GM18499 (cell line): ENCODE data around the gene MTA3.
"Not testable (repeated sequence)": the region's sequence is repeated elsewhere in the genome, so short reads cannot be mapped to it uniquely, and the experiment has no call there.

ENCODE experiments used
- ATAC-seq: cut with Tn5 transposase; IDR thresholded peaks from one replicate; pipeline ENCODE4 v1.9.1; 2021; ENCODE audit warnings: moderate number of reproducible peaks; ENCODE audit not compliant: insufficient read depth, unreplicated experiment

Gene MTA3

DNA sequence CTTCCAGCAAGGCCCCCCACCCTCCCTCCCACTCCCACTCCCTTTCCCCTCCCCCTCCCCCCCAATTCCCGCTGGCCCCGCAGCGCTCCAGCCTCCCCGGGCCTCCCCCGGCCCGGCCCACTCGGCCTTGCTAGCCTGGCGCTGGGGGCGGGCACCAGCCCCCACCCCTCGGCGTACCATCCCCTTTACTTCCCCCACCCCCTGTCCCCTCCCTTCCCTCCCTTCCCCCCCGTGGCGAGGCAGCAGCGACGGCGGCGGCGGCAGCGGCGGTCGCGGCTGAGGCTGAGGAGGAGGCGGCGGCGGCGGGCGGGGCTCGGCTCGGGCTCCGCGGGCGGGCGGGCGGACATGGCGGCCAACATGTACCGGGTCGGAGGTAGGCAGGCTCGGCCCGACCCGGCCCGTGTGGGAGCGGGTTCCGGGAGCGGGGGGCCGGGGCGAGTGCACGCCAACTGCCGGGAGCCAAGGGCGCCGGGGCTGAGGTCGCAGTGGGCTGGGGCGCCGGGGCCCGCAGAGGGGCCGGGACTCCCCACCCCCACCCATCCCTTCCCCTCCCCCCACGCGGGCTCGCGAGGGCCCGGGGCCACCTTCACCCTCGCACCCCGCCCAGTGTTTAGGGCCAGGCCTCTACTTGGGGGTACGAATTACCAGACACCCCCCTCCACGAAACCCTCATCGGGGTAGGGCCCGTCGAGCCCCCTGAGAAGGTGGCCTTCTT is at the start of gene MTA3:
Gene MTA3 (plus strand): TSS at position 232 of the 715 bp plus-strand sequence. CDS start 114 bp downstream, at position 346.
- ATAC-seq: no peak

DNA sequence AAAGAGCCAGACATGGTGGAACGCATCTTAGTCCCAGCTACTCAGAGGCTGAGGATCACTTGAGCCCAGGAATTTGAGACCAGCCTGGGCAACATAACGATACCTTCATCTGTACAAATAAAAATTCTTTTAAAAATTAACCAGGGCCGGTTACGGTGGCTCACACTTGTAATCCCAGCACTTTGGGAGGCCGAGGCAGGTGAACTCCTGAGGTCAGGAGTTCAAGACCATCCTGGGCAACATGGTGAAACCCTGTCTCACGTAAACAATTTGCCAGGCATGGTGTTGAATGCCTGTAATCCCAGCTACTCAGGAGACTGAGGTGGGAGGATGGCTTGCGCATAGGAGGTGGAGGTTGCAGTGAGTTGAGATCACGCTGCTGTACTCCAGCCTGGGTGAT is 48.8 kb upstream of the MTA3 start:
- ATAC-seq: no peak

DNA sequence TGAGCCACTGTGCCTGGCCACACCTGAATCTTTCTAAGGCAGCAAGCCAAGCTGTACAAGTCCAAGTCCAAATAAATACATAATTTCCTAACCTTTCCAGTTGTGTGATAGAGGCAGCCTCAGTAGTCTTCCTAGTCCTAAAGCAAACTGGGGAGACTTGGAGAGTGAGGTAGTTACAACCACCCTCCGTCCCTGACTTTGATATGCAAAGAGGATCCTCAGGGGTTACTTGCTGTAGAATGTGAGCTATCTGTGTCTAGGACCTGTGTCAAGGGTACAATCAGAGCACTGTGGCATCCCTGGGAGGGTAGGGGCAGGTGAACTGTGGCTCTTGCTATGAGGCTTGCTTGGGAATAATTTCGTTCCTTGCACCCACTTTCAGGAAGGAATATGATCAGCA is 46.4 kb upstream of the MTA3 start:
- ATAC-seq: no peak

DNA sequence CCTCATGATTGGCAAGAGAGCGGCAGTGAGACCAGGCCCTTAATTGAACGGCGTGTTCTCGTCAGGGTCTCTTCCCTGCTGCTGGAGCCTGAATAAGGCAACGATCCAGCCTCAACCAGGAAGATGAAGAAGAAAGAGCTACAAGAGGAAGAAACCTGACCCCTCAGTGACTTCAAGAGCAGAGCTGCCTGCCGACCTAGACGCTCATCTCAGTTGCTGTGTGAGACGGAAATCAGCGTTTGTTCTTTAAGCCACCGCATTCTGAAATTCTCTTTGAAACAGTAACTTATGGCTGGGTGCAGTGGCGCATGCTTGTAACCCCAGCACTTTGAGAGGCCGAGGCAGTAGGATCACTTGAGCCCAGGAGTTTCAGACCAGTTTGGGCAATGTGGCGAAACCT is 45.1 kb upstream of the MTA3 start:
- no peak for ATAC-seq

- no peak for ATAC-seq
These were observed 36.0 kb upstream of the MTA3 start for GRCh38 chr2:42532397-42532796.

GRCh38 chr2:42537493-42537892 is 30.9 kb upstream of the MTA3 start:
- ATAC-seq: no peak

- no peak for ATAC-seq
These were observed 25.6 kb upstream of the MTA3 start for GRCh38 chr2:42542871-42543270.

- no peak for ATAC-seq
These were observed 23.3 kb upstream of the MTA3 start for GRCh38 chr2:42545023-42545721.

DNA sequence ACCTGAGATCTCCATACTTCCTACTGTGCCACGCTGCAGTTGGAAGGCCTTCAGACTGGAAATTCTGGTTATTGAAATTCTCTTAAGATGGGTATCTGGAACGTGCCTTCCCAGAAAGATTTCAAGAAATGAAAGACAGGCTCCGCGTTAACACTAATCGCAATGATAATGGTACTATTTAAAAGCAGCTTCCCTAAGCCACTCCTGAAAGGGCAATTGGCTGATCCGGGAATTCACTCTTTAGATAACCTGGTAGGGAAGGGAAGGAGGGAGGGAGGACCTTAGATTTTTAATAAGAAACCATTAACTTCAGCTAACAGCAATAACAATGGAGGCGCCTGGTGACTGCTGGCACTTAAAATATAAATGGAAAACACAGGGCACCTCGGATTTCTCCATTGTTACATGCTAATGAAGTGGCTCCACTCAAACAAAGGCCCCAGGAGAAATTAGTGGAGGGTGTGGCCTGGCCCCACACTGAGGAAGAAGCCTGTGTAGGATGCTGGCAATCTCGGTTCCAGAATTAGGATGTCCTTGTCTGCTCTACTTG is 22.5 kb upstream of the MTA3 start:
- no peak for ATAC-seq

DNA sequence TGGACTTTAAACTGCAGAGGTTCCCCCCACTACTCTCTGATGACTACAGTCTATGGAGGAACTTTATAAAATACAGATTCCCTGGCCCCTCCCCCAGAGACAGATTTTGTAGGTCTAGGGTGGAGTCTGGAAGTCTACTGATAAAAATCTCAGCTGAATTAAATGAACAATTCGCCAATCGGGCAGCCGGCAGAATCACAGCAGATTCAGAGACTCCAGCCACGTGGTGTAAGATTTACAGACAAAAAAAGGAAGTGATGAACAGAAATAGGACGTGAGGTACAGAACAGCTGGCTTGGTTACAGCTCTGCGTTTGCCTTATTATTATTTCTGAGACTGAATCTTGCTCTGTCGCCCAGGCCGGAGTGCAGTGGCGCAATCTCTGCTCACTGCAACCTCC is 21.4 kb upstream of the MTA3 start:
- ATAC-seq: no peak

- ATAC-seq: no peak
These were observed 20.8 kb upstream of the MTA3 start for GRCh38 chr2:42547446-42548295.

GRCh38 chr2:42550870-42551269 is 17.6 kb upstream of the MTA3 start:
- ATAC-seq: no peak

GRCh38 chr2:42554392-42554791 is 14.0 kb upstream of the MTA3 start:
- ATAC-seq: no peak

- no peak for ATAC-seq
These were observed 12.0 kb upstream of the MTA3 start for GRCh38 chr2:42556315-42556890.

DNA sequence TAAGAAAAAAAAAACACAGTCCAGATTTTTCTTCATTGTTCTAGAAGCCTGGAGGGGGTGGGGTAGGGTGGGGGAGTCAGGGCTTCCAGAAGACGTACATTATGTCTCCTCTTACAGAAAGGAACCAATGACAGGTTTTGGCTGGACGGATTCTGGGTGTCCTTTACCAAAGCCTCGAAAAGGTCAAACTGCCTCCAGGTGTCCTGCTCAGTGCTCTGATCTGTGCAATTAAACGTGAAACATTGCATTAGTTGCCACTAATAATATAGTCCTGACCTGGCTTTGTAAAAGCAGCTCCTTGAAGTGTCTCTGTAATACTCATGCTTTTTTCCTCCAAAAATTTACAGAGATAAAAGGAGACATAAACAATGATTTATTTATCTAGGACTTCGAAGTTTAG is 11.1 kb upstream of the MTA3 start:
- ATAC-seq: no peak

GRCh38 chr2:42558827-42559226 is 9.6 kb upstream of the MTA3 start:
- no peak for ATAC-seq

GRCh38 chr2:42560133-42560532 is 8.3 kb upstream of the MTA3 start:
- ATAC-seq: not testable (repeated sequence)

- no peak for ATAC-seq
These were observed 7.5 kb upstream of the MTA3 start for GRCh38 chr2:42560899-42561298.

- ATAC-seq: no peak
These were observed 5.8 kb upstream of the MTA3 start for GRCh38 chr2:42562474-42563144.

DNA sequence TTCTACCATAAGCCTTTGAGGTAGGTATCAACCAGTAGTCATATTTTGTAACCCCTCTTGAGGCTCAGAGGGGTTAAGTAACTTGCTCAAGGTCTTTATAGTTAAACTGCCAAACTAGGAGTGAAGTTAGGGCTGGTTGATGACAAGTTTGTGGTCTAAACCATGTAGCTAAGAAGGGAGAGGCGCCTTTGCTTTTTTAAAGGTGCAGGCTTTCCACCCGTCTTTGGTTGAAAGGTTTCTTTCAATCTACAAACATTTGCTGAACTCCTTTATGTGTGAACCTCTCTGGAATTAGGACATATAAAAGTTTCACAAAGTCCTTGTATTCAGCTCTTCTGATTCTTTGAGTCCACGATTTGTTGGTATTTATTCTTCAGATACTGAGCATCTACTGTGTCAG is 2.4 kb upstream of the MTA3 start:
- no peak for ATAC-seq
